ENCODE results near the gene UBXN1. TPM values are rescaled to one million over a fixed set of nuclear protein-coding genes. Genes with fewer than 3 reads are reported as not detected.

Gene UBXN1
- total RNA-seq, 4 donors from 2014 or later, result 140 to 205 (median 162) TPM

DNA sequence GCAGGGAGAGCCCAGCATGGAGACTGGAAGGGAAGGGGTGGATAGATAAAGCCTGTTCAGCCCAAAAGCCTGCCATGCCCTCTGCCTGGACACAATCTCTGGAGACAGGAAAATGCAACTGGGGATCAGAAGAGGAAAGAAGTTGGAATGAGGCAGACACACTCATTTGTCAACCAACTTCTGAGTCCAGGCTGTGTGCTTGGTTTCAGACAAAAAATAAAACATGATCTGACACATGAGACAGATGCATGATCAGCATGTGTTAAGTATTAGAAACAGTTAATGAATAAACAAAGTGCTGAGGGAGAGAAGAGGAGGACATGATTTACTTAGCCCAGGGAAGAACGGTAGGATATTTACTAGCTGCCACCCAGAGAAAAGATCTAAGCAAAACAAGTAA, 9.6 kb upstream of the UBXN1 start:
- no peak for TF ChIP-seq EP300 (IDR thresholded peaks at IDR 0.05)
- peaks cover 0 to 13% of the 10 kb centered on the region in 2 donors for H3K27me3 ChIP-seq
- peak overlapping the region in 2 of 4 donors; percentile 71 to 81 for H3K27ac ChIP-seq
- WGBS, 2 donors, result 24 to 41% methylated on average over 1 of the region's 1 CpG
- DNase-seq (ENCODE audit: low spot score in 2 of 2), result no peak
- no peaks in the 10 kb centered on the region for H3K9me3 ChIP-seq
- peaks cover 0 to 24% (median 3%) of the 10 kb centered on the region in 4 donors for H3K4me1 ChIP-seq
- peak overlapping the region; percentile 18 to 47 (median 25) for H3K4me3 ChIP-seq
- peaks cover 0 to 38% (median 3%) of the 10 kb centered on the region in 3 donors for H3K36me3 ChIP-seq

DNA sequence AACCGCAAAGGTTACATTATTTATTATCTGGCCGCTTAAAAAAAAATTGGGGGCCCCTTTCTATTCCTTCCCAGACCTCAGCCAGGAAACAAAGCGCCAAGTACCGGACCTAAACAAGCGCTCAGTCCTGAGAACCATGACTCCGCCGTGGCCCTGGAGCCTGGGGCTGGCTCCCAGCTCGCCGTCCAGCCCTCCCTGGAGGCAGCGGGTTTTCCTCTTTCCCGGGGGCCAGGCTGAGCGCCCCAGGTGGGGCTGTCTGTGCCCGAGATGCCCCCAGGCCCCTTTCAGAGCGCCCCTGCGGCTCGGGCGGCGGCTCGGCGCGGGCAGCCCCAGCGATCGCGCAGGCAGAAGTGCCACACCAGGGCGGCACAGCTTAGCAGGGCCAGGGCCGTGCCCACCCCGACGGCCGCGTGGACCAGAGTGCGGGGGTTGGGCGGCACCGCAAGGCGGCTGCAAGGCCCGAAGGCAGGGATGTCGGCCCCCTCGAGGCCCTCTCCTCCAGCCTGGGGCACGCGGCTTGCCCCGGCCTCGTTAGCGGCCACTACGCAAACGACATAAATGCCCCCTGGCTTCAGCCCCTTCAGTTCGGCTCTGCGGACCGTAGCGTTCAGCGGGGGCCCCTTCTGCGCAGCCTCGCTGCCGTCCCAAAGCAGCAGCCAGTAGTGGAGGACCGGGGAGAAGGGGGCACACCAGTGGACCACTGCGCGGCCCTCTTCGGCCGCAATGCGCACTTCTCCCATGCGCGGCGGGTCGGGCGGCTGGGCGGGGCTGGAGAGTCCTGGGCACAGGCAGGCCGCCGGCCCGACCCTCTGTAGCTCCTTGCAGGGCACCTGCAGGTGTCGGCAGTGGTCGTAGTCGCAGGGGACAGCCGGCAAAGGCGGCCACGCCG, 8.9 kb upstream of the UBXN1 start:
- Histone ChIP-seq H3K4me3 (peak overlapping the region; percentile 18 to 47 (median 25)), H3K27me3 (peaks cover 0 to 13% of the 10 kb centered on the region in 2 donors), H3K27ac (peak overlapping the region; percentile 22 to 81 (median 65)), H3K4me1 (peaks cover 0 to 24% (median 3%) of the 10 kb centered on the region in 4 donors), H3K36me3 (peaks cover 0 to 31% (median 3%) of the 10 kb centered on the region in 3 donors), H3K9me3 (no peaks in the 10 kb centered on the region)
- 36 to 47% methylated on average over 49 to 51 of the region's 74 CpGs for WGBS, 2 donors
- TF ChIP-seq POLR2A (IDR thresholded peaks at IDR 0.05) (no peak), EP300 (IDR thresholded peaks at IDR 0.05) (no peak)
- TF ChIP-seq, protein P1, sequence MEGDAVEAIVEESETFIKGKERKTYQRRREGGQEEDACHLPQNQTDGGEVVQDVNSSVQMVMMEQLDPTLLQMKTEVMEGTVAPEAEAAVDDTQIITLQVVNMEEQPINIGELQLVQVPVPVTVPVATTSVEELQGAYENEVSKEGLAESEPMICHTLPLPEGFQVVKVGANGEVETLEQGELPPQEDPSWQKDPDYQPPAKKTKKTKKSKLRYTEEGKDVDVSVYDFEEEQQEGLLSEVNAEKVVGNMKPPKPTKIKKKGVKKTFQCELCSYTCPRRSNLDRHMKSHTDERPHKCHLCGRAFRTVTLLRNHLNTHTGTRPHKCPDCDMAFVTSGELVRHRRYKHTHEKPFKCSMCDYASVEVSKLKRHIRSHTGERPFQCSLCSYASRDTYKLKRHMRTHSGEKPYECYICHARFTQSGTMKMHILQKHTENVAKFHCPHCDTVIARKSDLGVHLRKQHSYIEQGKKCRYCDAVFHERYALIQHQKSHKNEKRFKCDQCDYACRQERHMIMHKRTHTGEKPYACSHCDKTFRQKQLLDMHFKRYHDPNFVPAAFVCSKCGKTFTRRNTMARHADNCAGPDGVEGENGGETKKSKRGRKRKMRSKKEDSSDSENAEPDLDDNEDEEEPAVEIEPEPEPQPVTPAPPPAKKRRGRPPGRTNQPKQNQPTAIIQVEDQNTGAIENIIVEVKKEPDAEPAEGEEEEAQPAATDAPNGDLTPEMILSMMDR (IDR thresholded peaks at IDR 0.05), result no peak
- DNase-seq (ENCODE audit: low spot score in 2 of 2), result no peak

DNA sequence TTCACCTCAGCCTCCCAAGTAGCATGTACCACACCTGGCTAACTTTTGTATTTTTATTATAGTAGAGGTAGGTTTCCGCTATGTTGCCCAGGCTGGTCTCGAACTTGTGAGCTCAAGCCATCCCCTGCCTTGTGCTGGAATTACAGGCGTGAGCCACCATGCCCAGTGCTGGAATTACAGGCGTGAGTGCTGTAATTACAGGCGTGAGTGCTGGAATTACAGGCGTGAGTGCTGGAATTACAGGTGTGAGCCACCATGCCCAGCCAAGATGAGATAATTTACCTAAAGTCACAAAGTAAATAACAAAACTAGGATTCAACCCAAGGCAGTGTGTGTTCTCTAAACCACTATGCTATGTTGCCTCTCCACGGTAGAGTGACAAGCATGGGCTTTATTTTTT, 3.6 kb upstream of the UBXN1 start:
- H3K4me3 ChIP-seq, result no peak overlapping the region
- WGBS, 2 donors, result 91 to 93% methylated on average over 7 of the region's 7 CpGs

DNA sequence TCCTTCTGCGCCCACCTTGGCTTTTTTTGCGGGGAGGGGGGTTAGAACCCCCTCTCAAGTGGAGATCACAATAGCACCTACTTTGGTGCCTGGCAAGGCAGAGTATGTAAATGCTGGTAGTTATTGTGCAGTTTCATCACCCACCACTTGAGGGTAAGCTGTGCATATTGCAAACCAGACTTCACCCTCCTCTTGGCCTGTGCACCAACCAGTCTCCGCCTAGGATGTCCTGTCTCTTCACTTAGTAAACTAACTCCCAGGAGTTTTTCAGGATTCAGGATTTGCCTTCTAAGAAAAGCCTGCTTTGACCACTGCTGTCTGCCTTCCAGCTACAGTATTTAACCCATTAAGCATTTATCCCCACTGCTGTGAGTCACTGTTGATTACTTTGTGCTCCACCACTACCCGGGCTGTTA, 2.0 kb upstream of the UBXN1 start:
- 43 to 47% methylated on average over 4 of the region's 4 CpGs for WGBS, 2 donors
- Histone ChIP-seq H3K4me1 (peaks cover 0 to 47% (median 15%) of the 10 kb centered on the region in 4 donors), H3K27ac (peak overlapping the region in 2 of 4 donors; percentile 36 to 43), H3K4me3 (no peak overlapping the region), H3K9me3 (no peaks in the 10 kb centered on the region), H3K27me3 (no peaks in the 10 kb centered on the region), H3K36me3 (peaks cover 0 to 22% (median 0%) of the 10 kb centered on the region in 3 donors)
- DNase-seq (ENCODE audit: low spot score in 2 of 2), result peak in 1 of 2 donors; percentile 69
- peak in 1 of 2 donors; percentile 28 for TF ChIP-seq EP300 (IDR thresholded peaks at IDR 0.05)
- TF ChIP-seq POLR2A (IDR thresholded peaks at IDR 0.05), result no peak
- TF ChIP-seq, protein P1 (IDR thresholded peaks at IDR 0.05), result peak; percentile 37 to 71 (median 39)

More for the DNA sequence above, 3.6 kb upstream of the UBXN1 start:
- Histone ChIP-seq H3K9me3 (no peaks in the 10 kb centered on the region), H3K27me3 (peaks cover 0 to 2% of the 10 kb centered on the region in 2 donors), H3K4me1 (peaks cover 0 to 35% (median 14%) of the 10 kb centered on the region in 4 donors), H3K27ac (no peak overlapping the region), H3K36me3 (peaks cover 0 to 5% (median 0%) of the 10 kb centered on the region in 3 donors)
- TF ChIP-seq EP300 (IDR thresholded peaks at IDR 0.05) (no peak), POLR2A (IDR thresholded peaks at IDR 0.05) (no peak)
- TF ChIP-seq, protein P1 (IDR thresholded peaks at IDR 0.05), result no peak
- DNase-seq (ENCODE audit: low spot score in 2 of 2), result no peak

DNA sequence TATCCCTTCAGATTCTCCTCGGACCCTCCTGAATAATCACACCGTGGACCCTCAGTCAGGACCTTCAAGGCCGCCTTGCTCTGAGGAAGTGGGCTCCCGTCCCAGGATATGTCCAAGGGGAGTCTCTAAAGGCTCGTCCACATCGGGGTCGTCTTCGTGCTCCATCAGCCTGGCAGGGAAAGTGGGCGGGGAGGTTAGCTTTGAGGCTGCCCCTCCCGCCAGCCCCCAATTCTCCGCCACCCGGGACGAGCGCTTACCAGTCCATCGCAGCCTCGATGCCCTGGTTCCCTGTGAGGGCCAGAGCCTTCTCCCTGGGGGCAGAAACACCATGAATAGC, 472 bp downstream of the UBXN1 start:
- peaks cover 0 to 46% (median 0%) of the 10 kb centered on the region in 3 donors for H3K36me3 ChIP-seq
- no peaks in the 10 kb centered on the region for H3K27me3 ChIP-seq
- peak overlapping the region; percentile 78 to 97 (median 93) for H3K4me3 ChIP-seq
- WGBS, 2 donors, result 4 to 5% methylated on average over 13 to 15 of the region's 16 CpGs
- TF ChIP-seq POLR2A (IDR thresholded peaks at IDR 0.05), result no peak
- TF ChIP-seq, protein P1 (IDR thresholded peaks at IDR 0.05), result no peak
- TF ChIP-seq EP300 (IDR thresholded peaks at IDR 0.05), result no peak
- no peaks in the 10 kb centered on the region for H3K9me3 ChIP-seq
- H3K27ac ChIP-seq, result peak overlapping the region; percentile 60 to 93 (median 90)
- peaks cover 0 to 59% (median 15%) of the 10 kb centered on the region in 4 donors for H3K4me1 ChIP-seq
- no peak for DNase-seq (ENCODE audit: low spot score in 2 of 2)

Measured in tibial nerve (tissue), 4 donors.